Measurements from ENCODE around the gene MET. TPM values are rescaled to one million over a fixed set of nuclear protein-coding genes. Genes with fewer than 3 reads are reported as not detected.

Gene MET
- total and polyA plus RNA-seq, 2 of the 8 experiments (the other 6 are each of a cell fraction or from before 2014, with no cell fraction given) = 3.5 to 12.9 TPM

GRCh38 chr7:116675812-116676355 is 3.9 kb downstream of the MET start (continued):
- TF ChIP-seq ZNF274 (IDR thresholded peaks at IDR 0.05; ENCODE audit: borderline replicate concordance, extremely low read depth, low read length) = no peak
- no peak for TF ChIP-seq SP2 (IDR thresholded peaks at IDR 0.05; ENCODE audit: low read length)
- TF ChIP-seq RXRA (IDR thresholded peaks at IDR 0.05; ENCODE audit: insufficient read depth, low read depth, low read length) = no peak
